ENCODE data around the gene ICAM1. TPM values are rescaled to one million over a fixed set of nuclear protein-coding genes. Genes with fewer than 3 reads are reported as not detected.
A peak's percentile ranks its signal among the peaks of the same experiment; 100 is the strongest.

The ICAM1 gene
- total and polyA plus RNA-seq, 2 of the 8 experiments (the other 6 are each of a cell fraction or from before 2014, with no cell fraction given) = 4.0 to 9.4 TPM

DNA sequence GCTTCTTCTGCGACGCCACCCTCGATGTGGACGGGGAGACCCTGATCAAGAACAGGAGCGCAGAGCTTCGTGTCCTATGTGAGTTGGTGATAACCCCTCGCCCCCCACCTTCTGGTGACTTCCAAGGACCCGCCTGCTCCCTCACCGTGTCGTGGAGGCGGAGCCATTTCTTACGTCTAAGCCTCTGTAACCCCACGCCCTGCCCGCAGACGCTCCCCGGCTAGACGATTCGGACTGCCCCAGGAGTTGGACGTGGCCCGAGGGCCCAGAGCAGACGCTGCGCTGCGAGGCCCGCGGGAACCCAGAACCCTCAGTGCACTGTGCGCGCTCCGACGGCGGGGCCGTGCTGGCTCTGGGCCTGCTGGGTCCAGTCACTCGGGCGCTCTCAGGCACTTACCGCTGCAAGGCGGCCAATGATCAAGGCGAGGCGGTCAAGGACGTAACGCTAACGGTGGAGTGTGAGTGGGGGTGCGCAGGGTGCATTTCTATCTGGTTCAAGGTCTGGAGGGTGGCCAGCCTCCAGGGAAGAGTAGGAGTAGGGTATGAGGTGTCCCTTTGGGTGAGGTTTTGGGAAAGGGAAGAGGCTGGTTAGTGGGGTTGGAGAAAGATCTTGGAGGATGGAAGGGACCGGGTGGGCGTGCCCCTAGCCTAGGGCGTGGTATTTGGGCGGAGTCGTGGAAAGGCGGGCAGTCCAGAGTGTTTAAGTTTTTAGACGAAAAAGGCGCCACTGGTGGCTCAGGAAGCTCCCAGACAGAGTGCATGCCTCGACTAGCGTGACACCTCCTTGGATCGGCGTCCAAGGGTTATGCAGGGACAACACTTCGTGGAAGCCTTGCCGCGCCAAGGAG, 22.1 kb downstream of the ICAM1 start:
- Histone ChIP-seq H2AFZ (ENCODE audit: low read length) (peak overlapping the region; percentile 25; the same call in 1 of the 2 replicates), H2BK12ac (ENCODE audit: low read depth, low read length) (peak overlapping the region; percentile 39; the same call in 1 of the 2 replicates), H3K9me3 (ENCODE audit: insufficient read depth in 2 of 2, low read depth in 1 of 2, low read length in 1 of 2) (no peaks in the 10 kb centered on the region), H2BK15ac (ENCODE audit: low read length) (no peak overlapping the region), H3K27me3 (replicated peaks in 1 of 4; ENCODE audit: control insufficient read depth in 3 of 4, extremely low read depth in 1 of 4, insufficient read depth in 3 of 4, low read length in 3 of 4) (peaks cover 52 to 92% (median 82%) of the 10 kb centered on the region in 4 experiments), H3K4me1 (replicated peaks in 1 of 4; ENCODE audit: control insufficient read depth in 3 of 4, insufficient read depth in 4 of 4, low read length in 3 of 4) (peaks cover 0 to 46% (median 21%) of the 10 kb centered on the region in 4 experiments; a peak in 6 of 7 replicates), H3K36me3 (ENCODE audit: control insufficient read depth in 2 of 4, insufficient read depth in 4 of 4, low read length in 3 of 4) (no peaks in the 10 kb centered on the region), H3K14ac (ENCODE audit: insufficient read length) (no peak overlapping the region), H3K79me2 (ENCODE audit: control insufficient read depth in 1 of 2, insufficient read depth in 2 of 2, low read length in 2 of 2) (no peaks in the 10 kb centered on the region), H3K9ac (replicated peaks in 1 of 4; ENCODE audit: extremely low read depth in 1 of 4, low read depth in 3 of 4, low read length in 3 of 4) (no peak overlapping the region), H3K4me3 (ENCODE audit: extremely low read depth in 1 of 4, insufficient read depth in 2 of 4, low read depth in 3 of 4, low read length in 4 of 4) (peak overlapping the region; percentile 19 to 67 (median 29); a peak in 7 of 8 replicates), H4K91ac (replicated peaks; ENCODE audit: insufficient read length, low read length) (no peak overlapping the region), H2AK5ac (ENCODE audit: low read depth, low read length) (no peak overlapping the region), H2BK120ac (replicated peaks; ENCODE audit: low read depth, low read length) (no peak overlapping the region), H3K4me2 (ENCODE audit: insufficient read depth in 1 of 2, low read depth in 2 of 2, low read length in 2 of 2) (peak overlapping the region; percentile 81 to 100), H3K23ac (ENCODE audit: insufficient read length) (no peak overlapping the region), H3K27ac (ENCODE audit: low read depth, low read length) (no peak overlapping the region), H2BK20ac (ENCODE audit: low read length) (no peak overlapping the region), H3K56ac (replicated peaks; ENCODE audit: insufficient read length, low read depth, low read length) (no peak overlapping the region), H3K4ac (replicated peaks; ENCODE audit: insufficient read length, low read depth, low read length) (no peak overlapping the region), H3K23me2 (ENCODE audit: low read depth, low read length) (peaks cover 35% of the 10 kb centered on the region; the same call in 1 of the 2 replicates), H3K79me1 (ENCODE audit: low read depth, low read length) (no peaks in the 10 kb centered on the region), H4K20me1 (replicated peaks in 1 of 2; ENCODE audit: control insufficient read depth in 1 of 2, insufficient read depth in 2 of 2, low read length in 2 of 2) (peaks cover 0 to 26% of the 10 kb centered on the region in 2 experiments), H2BK5ac (ENCODE audit: low read depth, low read length) (no peak overlapping the region), H3K18ac (ENCODE audit: extremely low read depth, low read length) (no peak overlapping the region), H4K5ac (ENCODE audit: insufficient read length, low read depth, low read length) (no peak overlapping the region), H4K8ac (ENCODE audit: extremely low read depth, insufficient read depth, low read length) (peak overlapping the region; percentile 3; the same call in 1 of the 2 replicates)
- FAIRE-seq = no peak
- no peak for DNase-seq (ENCODE audit: low read depth in 1 of 2, low spot score in 2 of 2)
- CTCF ChIA-PET (ENCODE audit: partially characterized antibody) = interaction anchor here (1.0 to 3.7 kb wide), 8 partner anchors 13 to 98 kb away, joined by 3 to 29 read pairs (median 4); partner anchors contain the start of gene ICAM1
- 40% methylated on average over 56 of the region's 56 CpGs; no CpG with 5 or more reads in 1 of the 2 experiments for WGBS, 2 experiments (ENCODE audit: extremely low coverage in 1 of 2, insufficient coverage in 1 of 2, insufficient read length in 1 of 2, insufficient replicate concordance in 2 of 2, low coverage in 1 of 2, low lambda C conversion rate in 2 of 2, missing lambda C conversion rate in 1 of 2)
- TF ChIP-seq EZH2 (IDR thresholded peaks at IDR 0.05; ENCODE audit: low read depth, low read length, severe bottlenecking) (peak; percentile 24), TAF1 (IDR thresholded peaks at IDR 0.05; ENCODE audit: low read depth, low read length) (peak; percentile 33; the same call in 1 of the 2 replicates), PHF8 (conservative IDR thresholded peaks at IDR 0.05; ENCODE audit: low read depth, low read length) (no peak), CHD1 (IDR thresholded peaks at IDR 0.05; ENCODE audit: low read depth, low read length) (no peak), KDM4A (IDR thresholded peaks at IDR 0.05; ENCODE audit: low read depth, low read length, severe bottlenecking) (peak; percentile 25), CREB1 (IDR thresholded peaks at IDR 0.05) (no peak; the same call in 1 of the 2 replicates), RBBP5 (IDR thresholded peaks at IDR 0.05; ENCODE audit: borderline replicate concordance, low read depth, low read length) (0 out of 2 replicates have a peak, but pooled peaks have one; percentile 21)
- POLR2A ChIA-PET (ENCODE audit: partially characterized antibody) = interaction anchor here (0.6 to 2.4 kb wide), 6 partner anchors 9 to 365 kb away, joined by 3 to 8 read pairs (median 4); partner anchors contain the start of genes ICAM1 and RAVER1

Data from H1 (cell line).